NCI-H345 (cell line): ENCODE results near the gene RBMY1D.
"Not testable (repeated sequence)": the region's sequence is repeated elsewhere in the genome, so short reads cannot be mapped to it uniquely, and the experiment has no call there.

Experiments used
- DNase-seq: peaks from one replicate; lab custom pipeline; 2025; lab: John Stamatoyannopoulos, UW

Gene RBMY1D

DNA sequence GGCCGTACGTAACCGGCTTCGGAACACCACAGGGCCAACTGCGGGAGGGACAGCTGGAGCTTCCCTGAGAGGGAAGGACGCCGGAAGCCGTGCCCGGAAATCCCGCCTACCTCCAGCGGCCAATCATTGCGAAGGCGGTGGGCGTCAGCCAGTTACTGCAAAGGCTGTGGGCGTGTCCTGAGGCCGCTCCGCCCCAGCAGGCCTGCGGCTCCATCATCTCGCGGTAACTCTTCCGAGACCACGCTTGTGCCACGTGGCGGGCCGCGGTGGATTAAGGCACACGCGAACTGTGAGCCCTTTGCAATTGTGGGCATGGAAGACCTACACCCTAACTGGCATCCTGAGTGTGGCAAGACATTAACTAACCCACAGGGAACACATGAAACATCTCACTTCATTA is at the start of gene RBMY1D:
RBMY1D (minus strand) TSS at position 101 of the 400 bp plus-strand sequence. CDS start 2,013 bp downstream, outside the sequence.
- DNase-seq = not testable (repeated sequence)

DNA sequence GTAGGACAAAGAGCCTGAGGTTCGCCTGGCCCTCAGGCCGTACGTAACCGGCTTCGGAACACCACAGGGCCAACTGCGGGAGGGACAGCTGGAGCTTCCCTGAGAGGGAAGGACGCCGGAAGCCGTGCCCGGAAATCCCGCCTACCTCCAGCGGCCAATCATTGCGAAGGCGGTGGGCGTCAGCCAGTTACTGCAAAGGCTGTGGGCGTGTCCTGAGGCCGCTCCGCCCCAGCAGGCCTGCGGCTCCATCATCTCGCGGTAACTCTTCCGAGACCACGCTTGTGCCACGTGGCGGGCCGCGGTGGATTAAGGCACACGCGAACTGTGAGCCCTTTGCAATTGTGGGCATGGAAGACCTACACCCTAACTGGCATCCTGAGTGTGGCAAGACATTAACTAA is 23.6 kb upstream of the RBMY1D start, which contains the start of gene RBMY1E:
RBMY1E (minus strand) TSS at position 101 of the 400 bp plus-strand sequence. CDS start 1,978 bp downstream, outside the sequence.
- not testable (repeated sequence) for DNase-seq

DNA sequence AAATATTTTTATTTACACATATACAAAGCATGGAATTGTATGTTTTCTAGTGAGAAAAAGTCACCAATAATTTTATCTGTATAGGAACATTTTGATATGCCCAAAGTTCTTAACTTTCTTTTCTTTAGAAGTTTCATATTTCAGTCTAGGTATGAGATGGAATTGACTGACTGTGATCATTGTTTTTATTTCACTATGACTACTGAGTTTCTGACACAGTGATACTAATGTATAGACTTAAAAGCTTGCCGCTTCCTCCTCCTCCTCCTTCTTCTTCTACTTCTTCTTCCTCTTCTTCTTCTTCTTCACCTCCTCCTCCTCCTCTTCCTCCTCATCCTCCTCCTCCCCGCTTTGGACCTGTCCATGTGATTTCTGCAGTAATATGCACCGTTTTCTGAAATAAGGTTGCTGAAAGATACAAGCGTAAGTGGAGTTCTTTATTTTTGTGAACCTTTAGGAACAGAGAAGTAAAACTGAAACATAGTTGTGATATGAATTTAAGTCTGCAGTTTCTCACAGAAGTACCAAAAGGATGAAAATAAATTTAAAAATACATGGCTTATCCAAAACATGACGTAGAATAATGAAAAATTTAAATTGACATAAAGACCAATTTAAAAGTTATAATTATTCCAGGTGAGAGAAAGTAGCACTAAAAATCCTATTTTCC is 24.8 kb downstream of the RBMY1D start:
- DNase-seq = not testable (repeated sequence)

- no peak for DNase-seq
These were observed 48.8 kb downstream of the RBMY1D start for GRCh38 chrY:21845481-21845880.

DNA sequence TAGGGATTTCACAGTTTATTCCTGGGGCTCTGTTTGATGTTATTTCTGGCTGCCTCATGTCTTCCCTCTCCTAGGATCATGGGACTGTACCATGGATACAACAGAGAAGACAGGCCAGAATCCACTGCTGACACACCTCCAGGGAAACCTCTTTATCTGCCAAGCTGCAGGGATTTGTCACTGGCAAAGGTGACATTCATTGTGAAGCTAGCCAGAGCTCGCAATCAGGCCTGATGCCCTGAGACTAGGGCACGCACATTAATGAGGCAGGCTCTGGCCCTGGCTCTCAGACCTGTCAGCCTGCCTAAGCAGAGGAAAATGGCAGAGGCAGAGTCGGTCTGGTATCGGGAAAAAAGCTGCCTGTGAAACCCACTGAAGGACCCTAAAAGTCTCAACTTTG is 52.2 kb downstream of the RBMY1D start:
- DNase-seq = no peak

DNA sequence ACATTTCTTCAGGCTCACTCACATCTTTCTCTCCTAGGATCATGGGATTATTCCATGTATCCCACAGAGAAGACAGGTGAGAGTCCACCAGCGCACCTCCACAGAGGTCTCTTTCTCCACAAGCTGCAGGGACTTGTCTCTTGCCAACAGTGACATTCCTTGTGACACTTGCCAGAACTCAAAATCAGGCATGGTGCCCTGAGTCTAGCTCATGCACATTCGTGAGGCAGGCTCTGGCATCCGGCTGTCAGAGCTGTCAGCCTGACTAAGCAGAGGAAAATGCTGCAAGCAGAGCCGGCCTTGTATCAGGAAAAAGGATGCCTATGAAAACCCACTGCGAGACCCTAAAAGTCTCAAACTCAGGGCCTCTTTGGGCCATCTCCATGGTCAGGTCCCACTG is 54.8 kb downstream of the RBMY1D start:
- no peak for DNase-seq

- no peak for DNase-seq
These were observed 58.0 kb downstream of the RBMY1D start for GRCh38 chrY:21836343-21836742.

DNA sequence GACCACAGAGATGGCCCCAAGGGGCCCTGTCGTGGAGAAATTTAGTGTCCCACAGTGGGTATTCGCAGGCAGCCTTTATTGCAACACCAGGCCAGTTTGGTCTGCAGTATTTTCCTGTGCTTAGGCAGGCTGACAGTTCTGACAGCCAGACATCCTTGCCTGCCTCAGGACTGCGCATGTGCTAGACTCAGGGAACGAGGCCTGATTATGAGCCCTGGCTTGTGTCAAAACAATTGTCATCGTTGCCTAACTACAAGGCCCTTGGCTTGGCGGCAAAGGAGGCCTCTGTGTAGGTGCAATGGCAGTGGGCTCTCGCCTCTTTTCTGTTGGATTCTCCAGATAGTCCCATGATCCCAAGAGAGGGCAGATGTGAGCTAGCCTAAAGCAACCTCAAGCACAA is 59.3 kb downstream of the RBMY1D start:
- no peak for DNase-seq
